ENCODE results near the gene TMEM115.

Gene TMEM115

GRCh38 chr3:50341537-50341936 lies 17.8 kb downstream of the TMEM115 start:
- H3K9me3 ChIP-seq (ENCODE audit: control insufficient read depth, insufficient read depth, low read depth, low read length) = no peaks in the 10 kb centered on the region
- H3K4me3 ChIP-seq (ENCODE audit: low read depth, low read length) = no peak overlapping the region
- H3K36me3 ChIP-seq (ENCODE audit: control insufficient read depth in 2 of 2, insufficient read depth in 1 of 2, low read length in 2 of 2) = peaks cover 0 to 30% of the 10 kb centered on the region in 2 experiments; a peak in 1 of 3 replicates
- CTCF ChIA-PET = no interaction called here
- peaks cover 2% of the 10 kb centered on the region; the same call in 1 of the 2 replicates for H3K4me1 ChIP-seq (ENCODE audit: control insufficient read depth, insufficient read depth, low read length)
- no peak for TF ChIP-seq ZNF48 (tag by site-specific recombination; IDR thresholded peaks at IDR 0.05)
- TF ChIP-seq YY2 (tag by site-specific recombination; IDR thresholded peaks at IDR 0.05) = no peak
- no peak for TF ChIP-seq BCL11B (tag by site-specific recombination; IDR thresholded peaks at IDR 0.05; ENCODE audit: low read depth)
- no peak for TF ChIP-seq HOXD13 (CRISPR knock-in tag; IDR thresholded peaks at IDR 0.05; ENCODE audit: borderline replicate concordance)
- TF ChIP-seq ZXDB (tag by site-specific recombination; IDR thresholded peaks at IDR 0.05) = no peak
- TF ChIP-seq ZNF544 (tag by site-specific recombination; IDR thresholded peaks at IDR 0.05) = no peak
- TF ChIP-seq, protein P1, sequence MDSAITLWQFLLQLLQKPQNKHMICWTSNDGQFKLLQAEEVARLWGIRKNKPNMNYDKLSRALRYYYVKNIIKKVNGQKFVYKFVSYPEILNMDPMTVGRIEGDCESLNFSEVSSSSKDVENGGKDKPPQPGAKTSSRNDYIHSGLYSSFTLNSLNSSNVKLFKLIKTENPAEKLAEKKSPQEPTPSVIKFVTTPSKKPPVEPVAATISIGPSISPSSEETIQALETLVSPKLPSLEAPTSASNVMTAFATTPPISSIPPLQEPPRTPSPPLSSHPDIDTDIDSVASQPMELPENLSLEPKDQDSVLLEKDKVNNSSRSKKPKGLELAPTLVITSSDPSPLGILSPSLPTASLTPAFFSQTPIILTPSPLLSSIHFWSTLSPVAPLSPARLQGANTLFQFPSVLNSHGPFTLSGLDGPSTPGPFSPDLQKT (IDR thresholded peaks at IDR 0.05; ENCODE audit: borderline replicate concordance, low read depth, low read length) = no peak
- no peak overlapping the region for H3K27ac ChIP-seq (ENCODE audit: extremely low read depth, low read depth, low read length)
- POLR2A ChIA-PET = no interaction called here

GRCh38 chr3:50340448-50341329 lies 18.6 kb downstream of the TMEM115 start, which contains the start of gene RASSF1:
Gene RASSF1 (minus strand): TSS chr3:50340836. CDS start chr3:50340805, 31 bp downstream.
- Histone ChIP-seq H3K36me3 (ENCODE audit: control insufficient read depth in 2 of 2, insufficient read depth in 1 of 2, low read length in 2 of 2) (peaks cover 0 to 26% of the 10 kb centered on the region in 2 experiments; a peak in 2 of 3 replicates), H3K4me3 (ENCODE audit: low read depth, low read length) (no peak within 1 kb of the TSS), H3K4me1 (ENCODE audit: control insufficient read depth, insufficient read depth, low read length) (no peaks in the 10 kb centered on the region; the same call in 1 of the 2 replicates), H3K9me3 (ENCODE audit: control insufficient read depth, insufficient read depth, low read depth, low read length) (no peaks in the 10 kb centered on the region), H3K27ac (ENCODE audit: extremely low read depth, low read depth, low read length) (no peak within 1 kb of the TSS)
- TF ChIP-seq ZNF514 (tag by site-specific recombination; IDR thresholded peaks at IDR 0.05) (no peak), ZNF76 (tag by site-specific recombination; IDR thresholded peaks at IDR 0.05; ENCODE audit: borderline replicate concordance, low read depth) (no peak), ZNF830 (tag by site-specific recombination; IDR thresholded peaks at IDR 0.05; ENCODE audit: low read depth) (no peak), PRDM6 (tag by site-specific recombination; IDR thresholded peaks at IDR 0.05) (no peak), ZNF184 (tag by site-specific recombination; IDR thresholded peaks at IDR 0.05) (no peak), ZNF623 (tag by site-specific recombination; IDR thresholded peaks at IDR 0.05) (no peak), ZBTB20 (tag by site-specific recombination; IDR thresholded peaks at IDR 0.05) (no peak), ZNF501 (tag by site-specific recombination; IDR thresholded peaks at IDR 0.05) (no peak), PRDM2 (tag by site-specific recombination; IDR thresholded peaks at IDR 0.05; ENCODE audit: borderline replicate concordance) (no peak), SP7 (tag by site-specific recombination; IDR thresholded peaks at IDR 0.05) (no peak), ZNF777 (tag by site-specific recombination; IDR thresholded peaks at IDR 0.05; ENCODE audit: borderline replicate concordance) (no peak), GLI4 (tag by site-specific recombination; IDR thresholded peaks at IDR 0.05) (no peak), ZNF629 (tag by site-specific recombination; IDR thresholded peaks at IDR 0.05) (no peak)
- TF ChIP-seq, protein P2, sequence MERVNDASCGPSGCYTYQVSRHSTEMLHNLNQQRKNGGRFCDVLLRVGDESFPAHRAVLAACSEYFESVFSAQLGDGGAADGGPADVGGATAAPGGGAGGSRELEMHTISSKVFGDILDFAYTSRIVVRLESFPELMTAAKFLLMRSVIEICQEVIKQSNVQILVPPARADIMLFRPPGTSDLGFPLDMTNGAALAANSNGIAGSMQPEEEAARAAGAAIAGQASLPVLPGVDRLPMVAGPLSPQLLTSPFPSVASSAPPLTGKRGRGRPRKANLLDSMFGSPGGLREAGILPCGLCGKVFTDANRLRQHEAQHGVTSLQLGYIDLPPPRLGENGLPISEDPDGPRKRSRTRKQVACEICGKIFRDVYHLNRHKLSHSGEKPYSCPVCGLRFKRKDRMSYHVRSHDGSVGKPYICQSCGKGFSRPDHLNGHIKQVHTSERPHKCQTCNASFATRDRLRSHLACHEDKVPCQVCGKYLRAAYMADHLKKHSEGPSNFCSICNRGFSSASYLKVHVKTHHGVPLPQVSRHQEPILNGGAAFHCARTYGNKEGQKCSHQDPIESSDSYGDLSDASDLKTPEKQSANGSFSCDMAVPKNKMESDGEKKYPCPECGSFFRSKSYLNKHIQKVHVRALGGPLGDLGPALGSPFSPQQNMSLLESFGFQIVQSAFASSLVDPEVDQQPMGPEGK (tag by site-specific recombination; IDR thresholded peaks at IDR 0.05) = no peak
- ChIA-PET CTCF (no interaction called here), POLR2A (interaction anchor here (1.3 kb wide), 1 partner anchor 13 kb away, joined by 3 read pairs; the partner anchor contains the start of gene TUSC2)

Measured in HEK293 (cell line).